ENCODE measurements around the gene PARD6A. TPM values are rescaled to one million over a fixed set of nuclear protein-coding genes. Genes with fewer than 3 reads are reported as not detected.

Gene PARD6A
- total RNA-seq, 1 experiment from 2014 or later, result 10.8 TPM

GRCh38 chr16:67707790-67708189, 47.0 kb downstream of the PARD6A start:
- Mint-ChIP-seq H3K9me3 (no peaks in the 10 kb centered on the region; a peak in 1 of 5 replicates), H3K36me3 (ENCODE audit: insufficient read depth in 1 of 3, low read depth in 3 of 3) (peaks cover 2 to 7% (median 5%) of the 10 kb centered on the region in 3 experiments; a peak in 4 of 7 replicates), H3K4me3 (no peak overlapping the region), H3K27ac (no peak overlapping the region), H3K4me1 (peaks cover 13 to 17% of the 10 kb centered on the region in 2 experiments), H3K27me3 (ENCODE audit: low read depth) (no peaks in the 10 kb centered on the region)
- H2BK120ac ChIP-seq (ENCODE audit: low read depth, low read length, poor library complexity, severe bottlenecking), result no peak overlapping the region
- no peak overlapping the region for H3K9ac ChIP-seq (ENCODE audit: extremely low read depth, insufficient read length, low read length)
- H3K4ac ChIP-seq (ENCODE audit: low read depth, low read length), result no peak overlapping the region
- H3K9me3 ChIP-seq (ENCODE audit: control insufficient read depth, low read depth, low read length), result no peaks in the 10 kb centered on the region
- H3K79me2 ChIP-seq (ENCODE audit: insufficient read depth, low read length), result peaks cover 5% of the 10 kb centered on the region; the same call in 1 of the 2 replicates
- no CpG with 5 or more reads among the region's 5 CpGs for WGBS (ENCODE audit: extremely low coverage, insufficient read length, low lambda C conversion rate)
- TF ChIP-seq CTCF (conservative IDR thresholded peaks at IDR 0.05), result no peak
- H3K4me1 ChIP-seq (ENCODE audit: insufficient read depth, low read length), result no peaks in the 10 kb centered on the region; the same call in 1 of the 2 replicates
- H3K4me2 ChIP-seq (ENCODE audit: insufficient read depth, insufficient read length, low read length), result no peak overlapping the region
- H4K20me1 ChIP-seq (ENCODE audit: control insufficient read depth, insufficient read depth, insufficient read length), result no peaks in the 10 kb centered on the region
- no peak overlapping the region for H2BK5ac ChIP-seq (ENCODE audit: insufficient read length, low read length)
- no peaks in the 10 kb centered on the region for H3K23me2 ChIP-seq (ENCODE audit: insufficient read length, low read depth, low read length, poor library complexity, severe bottlenecking)
- no peak overlapping the region for H2AK5ac ChIP-seq (ENCODE audit: insufficient read length, low read length)
- H3K56ac ChIP-seq (ENCODE audit: insufficient read length, low read depth, low read length), result no peak overlapping the region
- no peak overlapping the region for H3K27ac ChIP-seq (ENCODE audit: insufficient read length, low read depth, low read length)
- H3K79me1 ChIP-seq (ENCODE audit: insufficient read depth, low read depth, low read length, poor library complexity, severe bottlenecking), result peaks cover 6% of the 10 kb centered on the region
- H2BK12ac ChIP-seq (ENCODE audit: insufficient read length, low read depth, low read length), result no peak overlapping the region
- H3T11ph ChIP-seq (ENCODE audit: low read length), result no peak overlapping the region
- H3K23ac ChIP-seq (ENCODE audit: insufficient read length, low read depth, low read length), result no peak overlapping the region
- H4K8ac ChIP-seq (replicated peaks; ENCODE audit: insufficient read length, low read depth, low read length), result no peak overlapping the region
- no peaks in the 10 kb centered on the region for H3K27me3 ChIP-seq (ENCODE audit: insufficient read depth, low read length)
- H4K5ac ChIP-seq (ENCODE audit: insufficient read length, low read depth, low read length), result no peak overlapping the region
- no peak for DNase-seq
- H4K91ac ChIP-seq (ENCODE audit: insufficient read length, low read depth, low read length), result no peak overlapping the region
- H3K18ac ChIP-seq (ENCODE audit: insufficient read length, low read depth, low read length), result no peak overlapping the region
- H2BK15ac ChIP-seq (ENCODE audit: low read depth, low read length), result no peak overlapping the region
- no peak overlapping the region for H2BK20ac ChIP-seq (ENCODE audit: low read depth, low read length, poor library complexity, severe bottlenecking)
- no peak overlapping the region for H2AFZ ChIP-seq (ENCODE audit: low read length)
- no peak overlapping the region for H3K14ac ChIP-seq (ENCODE audit: insufficient read depth, low read length)
